HG02938 (cell line): Measurements from ENCODE around the gene HES2.
"Not testable (repeated sequence)": the region's sequence is repeated elsewhere in the genome, so short reads cannot be mapped to it uniquely, and the experiment has no call there.

Experiments used
- ATAC-seq: cut with Tn5 transposase; IDR thresholded peaks from one replicate; pipeline ENCODE4 v1.9.1; 2021; ENCODE audit warnings: mild to moderate bottlenecking, moderate library complexity; ENCODE audit not compliant: unreplicated experiment

HES2 gene

DNA sequence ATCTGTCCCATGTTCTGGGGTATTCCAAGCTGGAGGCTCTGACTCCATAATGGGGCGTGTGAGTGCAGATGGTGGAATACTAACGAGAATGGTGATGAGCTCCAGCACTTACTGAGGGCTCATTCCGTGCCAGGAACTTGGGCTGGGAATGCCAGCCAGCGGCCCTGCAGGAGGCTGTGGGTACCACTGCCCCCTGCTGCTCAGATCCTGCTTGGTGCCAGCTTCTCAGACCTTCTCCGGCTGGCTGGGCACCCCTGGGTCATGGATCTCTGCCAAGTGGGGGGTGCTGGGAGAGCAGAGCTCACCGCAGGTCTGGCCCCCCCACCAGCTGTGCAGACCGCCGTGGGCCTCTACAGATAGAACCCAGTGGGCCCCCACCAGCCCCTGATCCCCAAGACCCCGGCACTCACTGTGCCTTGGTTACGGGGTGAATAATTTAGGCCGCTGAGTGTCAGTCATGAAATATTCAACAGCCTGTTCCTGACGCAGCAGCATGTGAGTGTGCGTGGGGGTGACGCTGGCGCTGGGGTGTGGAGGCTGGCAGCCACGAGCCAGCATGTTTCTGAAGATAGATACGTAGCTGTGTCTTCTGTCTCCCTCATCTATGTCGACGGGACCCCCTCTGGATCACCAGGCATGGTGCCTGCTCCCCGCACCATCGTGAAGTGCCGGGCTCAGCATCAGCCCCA, 17.4 kb upstream of the HES2 start:
- ATAC-seq, result not testable (repeated sequence)

- ATAC-seq, result not testable (repeated sequence)
Measured at GRCh38 chr1:6436277-6436676, 16.6 kb upstream of the HES2 start.

- ATAC-seq, result no peak
Measured at GRCh38 chr1:6435547-6435946, 15.8 kb upstream of the HES2 start.

DNA sequence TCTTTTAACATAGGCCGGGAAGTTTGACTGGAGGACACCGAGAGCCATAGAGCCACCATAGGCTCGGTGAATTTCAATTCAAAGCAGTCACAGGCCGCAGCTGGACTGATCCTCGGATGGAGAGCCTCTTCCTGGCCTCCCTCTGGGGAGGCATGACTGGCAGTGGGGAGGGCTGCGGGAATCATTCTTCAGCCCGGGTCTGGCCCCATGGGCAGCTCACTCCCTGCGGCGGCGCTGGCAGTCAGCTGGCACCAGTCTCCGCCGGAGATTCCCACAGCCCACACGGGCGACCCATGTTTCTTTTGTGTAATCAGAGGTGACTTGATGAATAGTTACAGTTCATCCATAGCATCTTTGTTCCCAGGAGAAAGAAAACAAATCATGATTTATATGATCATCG, 15.4 kb upstream of the HES2 start:
- no peak for ATAC-seq

DNA sequence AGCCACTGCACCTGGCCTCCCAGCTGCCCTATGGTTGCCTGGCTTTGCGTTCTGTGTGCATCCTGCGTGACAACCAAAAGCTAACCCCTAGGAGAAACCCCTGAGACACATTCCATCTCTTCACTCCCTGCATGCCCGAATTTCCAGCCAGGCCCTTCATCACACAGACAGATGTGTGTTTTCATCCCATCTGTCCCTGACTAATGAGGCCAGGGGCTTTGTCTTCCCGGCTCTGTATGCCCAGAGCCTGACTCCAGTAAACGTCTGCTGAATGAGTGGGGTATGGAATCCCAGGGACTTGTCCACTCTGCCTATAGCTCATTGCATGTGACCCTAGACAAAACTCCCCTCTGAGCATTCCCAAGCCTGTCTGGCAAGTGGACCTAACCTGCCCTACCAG, 14.5 kb upstream of the HES2 start:
- ATAC-seq, result no peak

- not testable (repeated sequence) for ATAC-seq
Measured at GRCh38 chr1:6431645-6432579, 12.2 kb upstream of the HES2 start.

DNA sequence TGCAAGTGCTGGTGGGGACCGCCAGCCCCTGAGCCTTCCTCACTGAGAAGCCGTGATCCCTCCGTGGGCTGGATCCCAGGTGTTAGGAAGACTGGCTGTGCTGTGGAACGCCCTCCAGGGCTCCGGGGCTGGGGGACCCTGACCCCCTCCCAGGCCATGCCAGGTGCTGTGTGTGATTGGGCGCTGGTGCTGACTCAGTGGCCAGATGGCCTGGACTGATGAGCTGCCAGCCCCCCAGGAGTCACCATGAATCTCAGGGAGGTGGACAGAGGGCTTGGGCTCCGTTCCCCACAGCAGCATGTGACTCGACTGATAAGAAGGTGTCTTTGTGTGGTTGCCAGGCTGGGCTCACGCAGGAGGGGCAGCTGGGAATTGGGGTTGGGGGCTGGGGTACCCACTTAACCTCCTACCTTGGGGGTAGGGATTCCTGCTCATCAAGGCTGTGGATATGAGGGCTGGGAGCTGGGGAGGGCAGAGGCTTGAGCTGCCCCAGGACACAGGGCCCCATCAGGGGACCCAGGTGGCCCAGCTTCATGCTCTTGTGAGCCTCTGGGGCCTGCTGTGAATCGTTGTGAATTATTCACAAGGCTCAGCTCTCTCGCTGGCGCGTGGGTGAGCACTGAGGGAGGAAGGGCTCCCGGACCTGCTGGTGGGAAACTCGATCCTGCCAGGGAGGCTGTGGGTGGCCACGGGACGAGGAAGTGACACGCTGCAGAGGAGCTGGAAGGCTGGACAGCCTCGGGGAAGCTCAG, 10.1 kb upstream of the HES2 start:
- ATAC-seq, result not testable (repeated sequence)

DNA sequence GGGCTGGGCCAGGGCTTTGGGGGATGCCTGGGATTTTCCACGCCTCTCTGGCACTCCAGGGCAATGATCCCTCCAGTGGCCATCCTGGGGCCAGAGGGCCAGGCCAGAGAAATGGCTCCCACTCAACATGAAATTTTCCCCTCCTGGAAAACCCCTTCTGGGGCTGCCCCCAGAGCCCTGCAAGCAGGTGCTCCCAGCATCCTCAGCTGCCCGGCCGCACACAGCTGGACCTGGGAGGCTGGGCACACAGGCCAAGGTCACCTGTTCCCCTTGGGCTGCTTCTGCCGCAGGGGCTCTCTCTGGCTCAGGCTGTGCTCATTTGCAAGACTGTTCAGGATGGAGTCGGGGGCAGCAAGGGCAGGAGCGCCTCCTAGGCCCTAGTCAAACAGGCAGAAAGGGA, 8.7 kb upstream of the HES2 start:
- not testable (repeated sequence) for ATAC-seq

GRCh38 chr1:6427441-6428390, 8.0 kb upstream of the HES2 start:
- ATAC-seq, result no peak

GRCh38 chr1:6426972-6427350, 7.2 kb upstream of the HES2 start:
- no peak for ATAC-seq

- ATAC-seq, result no peak
Measured at GRCh38 chr1:6426277-6426971, 6.7 kb upstream of the HES2 start.

DNA sequence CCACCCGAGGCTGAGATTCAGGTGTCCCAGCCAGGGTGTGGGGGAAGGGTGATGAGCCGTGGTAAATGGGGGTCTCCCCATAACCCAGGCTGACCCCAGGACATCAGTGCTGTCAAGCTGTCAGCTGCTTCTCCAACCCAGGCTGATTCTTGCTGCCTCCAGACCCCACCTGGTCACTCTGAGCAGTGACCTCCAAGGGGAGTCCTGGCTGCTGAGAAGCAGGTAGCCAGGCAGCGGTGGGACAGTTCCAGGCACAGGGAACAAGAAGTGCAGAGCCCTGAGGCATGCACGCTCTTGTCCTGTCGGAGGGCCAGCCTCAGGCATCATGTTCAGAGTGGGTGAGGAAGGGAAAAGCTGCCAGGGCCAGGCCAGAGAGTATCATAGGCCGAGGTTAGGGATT, 5.9 kb upstream of the HES2 start:
- no peak for ATAC-seq

DNA sequence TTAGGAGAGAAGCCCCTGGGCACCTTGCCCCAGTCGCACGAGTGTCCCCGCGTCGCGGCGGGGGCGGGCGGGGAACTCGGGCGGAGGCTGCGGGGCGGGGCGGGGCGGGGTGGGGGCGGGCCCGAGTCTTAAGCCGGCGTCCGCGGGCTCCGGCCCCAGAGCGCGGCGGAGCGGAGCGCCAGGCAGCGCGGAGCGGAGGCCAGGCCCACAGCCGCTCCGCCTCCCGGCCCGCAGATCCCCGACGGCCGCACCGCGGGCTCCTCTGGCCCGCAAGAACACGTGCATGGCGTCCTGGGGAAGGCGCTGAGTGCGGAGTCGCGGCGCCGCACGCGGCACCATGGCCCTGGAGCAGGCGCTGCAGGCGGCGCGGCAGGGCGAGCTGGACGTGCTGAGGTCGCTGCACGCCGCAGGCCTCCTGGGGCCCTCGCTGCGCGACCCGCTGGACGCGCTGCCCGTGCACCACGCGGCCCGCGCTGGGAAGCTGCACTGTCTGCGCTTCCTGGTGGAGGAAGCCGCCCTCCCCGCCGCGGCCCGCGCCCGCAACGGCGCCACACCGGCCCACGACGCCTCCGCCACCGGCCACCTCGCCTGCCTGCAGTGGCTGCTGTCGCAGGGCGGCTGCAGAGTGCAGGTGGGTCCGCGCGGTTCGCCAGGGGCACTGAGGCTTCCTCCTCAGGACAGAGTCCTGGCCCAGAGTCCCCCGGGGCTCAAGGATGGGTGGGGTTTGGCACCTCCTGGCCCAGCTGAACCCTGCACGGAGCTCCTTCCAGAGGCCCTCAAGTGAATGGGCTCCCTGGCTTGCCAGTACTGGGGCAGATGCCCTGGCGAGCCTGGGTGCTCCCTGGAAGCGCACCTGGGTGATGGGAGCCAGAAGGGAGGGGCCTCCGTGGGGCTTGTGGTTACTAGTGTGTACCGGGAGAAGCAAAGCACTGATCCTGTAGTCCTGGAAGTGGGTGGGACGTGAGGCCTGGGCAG, 5.2 kb upstream of the HES2 start, which contains the start of gene ESPN:
TSS of gene ESPN (plus strand) at position 158 of the 975 bp plus-strand sequence. CDS start at position 338, 180 bp downstream.
- ATAC-seq, result no peak

GRCh38 chr1:6424000-6424565, 4.4 kb upstream of the HES2 start:
- no peak for ATAC-seq

DNA sequence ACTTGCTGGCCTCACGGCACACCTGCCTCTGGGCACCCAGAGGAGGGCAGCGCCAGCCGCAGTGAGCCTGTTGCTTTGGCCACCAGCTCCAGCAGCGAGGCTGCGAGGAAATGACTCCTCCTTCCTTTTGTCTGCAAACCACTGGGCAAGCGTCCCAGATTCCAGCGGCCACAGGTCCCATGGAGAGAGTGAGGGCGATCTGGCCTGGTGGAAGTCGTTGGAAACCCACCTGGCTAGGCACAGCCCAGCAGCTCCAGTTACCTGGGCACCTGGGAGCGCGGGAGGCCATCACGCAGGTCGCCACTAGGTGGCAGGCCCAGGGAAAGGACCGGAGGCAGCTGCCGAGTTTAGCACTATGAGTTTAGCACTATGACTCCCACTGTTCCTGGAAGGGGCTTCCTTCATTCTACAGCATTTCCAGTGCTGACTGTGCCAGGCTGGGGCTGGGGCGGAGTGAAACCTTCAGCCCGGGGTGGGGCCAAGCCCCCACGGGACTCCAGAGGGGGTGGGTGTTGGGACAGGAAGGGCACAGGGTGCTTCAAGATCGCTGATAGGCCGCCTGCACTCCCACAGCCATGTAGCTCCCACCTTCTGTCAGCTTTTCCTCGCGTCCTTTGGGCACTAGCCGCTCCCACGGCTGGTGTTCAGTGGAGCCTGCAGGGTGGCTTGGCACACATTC, 3.7 kb upstream of the HES2 start:
- no peak for ATAC-seq

DNA sequence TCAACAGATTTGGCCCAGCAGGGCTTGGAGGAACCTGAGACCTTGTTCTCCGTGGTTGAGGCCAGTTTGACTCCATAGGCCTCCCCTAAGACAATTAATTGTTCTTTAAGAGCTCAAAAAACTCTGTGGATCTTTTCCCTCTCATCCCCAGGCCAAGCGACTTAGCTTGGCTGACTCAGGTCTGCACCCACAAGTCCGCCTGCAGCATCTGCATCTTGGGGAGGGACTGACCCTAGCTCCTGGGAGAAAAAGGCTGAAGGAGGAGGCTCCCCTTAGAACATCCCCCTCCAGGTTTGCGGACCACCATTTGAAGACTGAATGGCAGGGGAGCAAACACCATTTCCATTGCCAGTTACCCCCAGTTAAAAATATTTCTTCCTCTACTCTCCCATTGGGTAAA, 1.5 kb upstream of the HES2 start:
- no peak for ATAC-seq

GRCh38 chr1:6420454-6421042, 829 bp upstream of the HES2 start:
- no peak for ATAC-seq
